Neuronal stem cell (in vitro differentiated cells): ENCODE data around the gene GOLGA1.
"Not testable (repeated sequence)": the region's sequence is repeated elsewhere in the genome, so short reads cannot be mapped to it uniquely, and the experiment has no call there.

Experiments used
- DNase-seq: peaks from one replicate; pipeline ENCODE4 v3.0.0-alpha.2; 2013; ENCODE audit warnings: low spot score
- H2AFZ ChIP-seq: one replicate; pipeline ENCODE4 v1.6.1; 2013; ENCODE audit warnings: mild to moderate bottlenecking, low read length, inconsistent platforms
- H2AK5ac ChIP-seq: 2 replicates; pipeline ENCODE4 v1.6.1; 2013; ENCODE audit warnings: low read depth, mild to moderate bottlenecking, inconsistent platforms, low read length, moderate library complexity, mixed read lengths
- H2BK120ac ChIP-seq: 2 replicates; pipeline ENCODE4 v1.6.1; 2013; ENCODE audit warnings: low read depth, mild to moderate bottlenecking, inconsistent platforms, low read length, moderate library complexity, mixed read lengths
- H2BK12ac ChIP-seq: one replicate; pipeline ENCODE4 v1.6.1; 2013; ENCODE audit warnings: low read length, inconsistent platforms
- H2BK15ac ChIP-seq: 2 replicates; pipeline ENCODE4 v1.6.1; 2013; ENCODE audit warnings: mild to moderate bottlenecking, low read length, inconsistent platforms, mixed read lengths
- H2BK5ac ChIP-seq: one replicate; pipeline ENCODE4 v1.6.1; 2013; ENCODE audit warnings: inconsistent platforms, mild to moderate bottlenecking, low read length, moderate library complexity
- H3K14ac ChIP-seq: one replicate; pipeline ENCODE4 v1.6.1; 2013; ENCODE audit warnings: low read length, inconsistent platforms
- H3K18ac ChIP-seq: 2 replicates; pipeline ENCODE4 v1.6.1; 2013; ENCODE audit warnings: low read length, inconsistent platforms
- H3K23ac ChIP-seq: 2 replicates; pipeline ENCODE4 v1.6.1; 2013; ENCODE audit warnings: low read depth, mild to moderate bottlenecking, mixed read lengths, low read length, inconsistent platforms; ENCODE audit not compliant: poor library complexity
- H3K27ac ChIP-seq: replicated peaks from 3 replicates; pipeline ENCODE4 v1.5.1; 2013; ENCODE audit warnings: low read length, inconsistent platforms
- H3K27me3 ChIP-seq, 3 experiments: 2 replicates each; pipeline ENCODE4 v1.6.1; 2013; ENCODE audit warnings: low read length in 3 of 3, mild to moderate bottlenecking in 2 of 3, inconsistent platforms in 1 of 3, low read depth in 1 of 3, mixed read lengths in 1 of 3, moderate library complexity in 1 of 3; ENCODE audit not compliant: control insufficient read depth in 3 of 3, insufficient read depth in 3 of 3
- H3K36me3 ChIP-seq, 2 donors: replicated peaks in 1 of 2; 2 replicates each; pipeline ENCODE4 v1.6.1; 2013; ENCODE audit warnings: low read length in 2 of 2; ENCODE audit not compliant: control insufficient read depth in 2 of 2, insufficient read depth in 2 of 2
- H3K4ac ChIP-seq: 2 replicates; pipeline ENCODE4 v1.6.1; 2013; ENCODE audit warnings: inconsistent platforms, mild to moderate bottlenecking, low read length, moderate library complexity
- H3K4me1 ChIP-seq, 2 donors: 1 replicate in 1 of 2; 2 replicates in 1 of 2; pipeline ENCODE4 v1.6.1; 2013; ENCODE audit warnings: low read length in 2 of 2, low read depth in 1 of 2; ENCODE audit not compliant: control insufficient read depth in 2 of 2, insufficient read depth in 1 of 2
- H3K4me2 ChIP-seq: one replicate; pipeline ENCODE4 v1.6.1; 2013; ENCODE audit warnings: mild to moderate bottlenecking, low read length, inconsistent platforms; ENCODE audit not compliant: insufficient read depth, poor library complexity, severe bottlenecking
- H3K4me3 ChIP-seq, 2 donors: 2 replicates each; pipeline ENCODE4 v1.5.1; 2013; ENCODE audit warnings: low read length in 2 of 2, mild to moderate bottlenecking in 2 of 2, inconsistent platforms in 1 of 2, moderate library complexity in 1 of 2
- H3K79me1 ChIP-seq: one replicate; pipeline ENCODE4 v1.6.1; 2013; ENCODE audit warnings: low read depth, mild to moderate bottlenecking, inconsistent platforms, low read length, moderate library complexity
- H3K9ac ChIP-seq: one replicate; pipeline ENCODE4 v1.6.1; 2013; ENCODE audit warnings: mild to moderate bottlenecking, low read depth, low read length, inconsistent platforms; ENCODE audit not compliant: poor library complexity
- H3K9me3 ChIP-seq, 2 donors: replicated peaks in 1 of 2; 2 replicates each; pipeline versions ENCODE3 to v1.6.1; 2013; ENCODE audit warnings: low read length in 2 of 2, mild to moderate bottlenecking in 2 of 2, inconsistent platforms in 1 of 2, low read depth in 1 of 2, mixed read lengths in 1 of 2, moderate library complexity in 1 of 2; ENCODE audit not compliant: control insufficient read depth in 2 of 2, insufficient read depth in 1 of 2
- H4K8ac ChIP-seq: one replicate; pipeline ENCODE4 v1.6.1; 2013; ENCODE audit warnings: low read depth, mild to moderate bottlenecking, inconsistent platforms, low read length, moderate library complexity
- H4K91ac ChIP-seq: one replicate; pipeline ENCODE4 v1.6.1; 2013; ENCODE audit warnings: low read length, low read depth, mild to moderate bottlenecking, inconsistent platforms; ENCODE audit not compliant: poor library complexity
- WGBS, 2 donors: extraction: QIAGEN DNeasy Blood & Tissue Kit; methylation state at CpG; one replicate each; pipeline ENCODE4 v1.1.7; 2013; ENCODE audit warnings: missing lambda C conversion rate in 2 of 2, mixed read lengths in 1 of 2; ENCODE audit not compliant: insufficient read length in 2 of 2, insufficient replicate concordance in 1 of 2; ENCODE audit errors: extremely low coverage in 2 of 2; 5-methylcytosine and 5-hydroxymethylcytosine counted together

Gene GOLGA1

DNA sequence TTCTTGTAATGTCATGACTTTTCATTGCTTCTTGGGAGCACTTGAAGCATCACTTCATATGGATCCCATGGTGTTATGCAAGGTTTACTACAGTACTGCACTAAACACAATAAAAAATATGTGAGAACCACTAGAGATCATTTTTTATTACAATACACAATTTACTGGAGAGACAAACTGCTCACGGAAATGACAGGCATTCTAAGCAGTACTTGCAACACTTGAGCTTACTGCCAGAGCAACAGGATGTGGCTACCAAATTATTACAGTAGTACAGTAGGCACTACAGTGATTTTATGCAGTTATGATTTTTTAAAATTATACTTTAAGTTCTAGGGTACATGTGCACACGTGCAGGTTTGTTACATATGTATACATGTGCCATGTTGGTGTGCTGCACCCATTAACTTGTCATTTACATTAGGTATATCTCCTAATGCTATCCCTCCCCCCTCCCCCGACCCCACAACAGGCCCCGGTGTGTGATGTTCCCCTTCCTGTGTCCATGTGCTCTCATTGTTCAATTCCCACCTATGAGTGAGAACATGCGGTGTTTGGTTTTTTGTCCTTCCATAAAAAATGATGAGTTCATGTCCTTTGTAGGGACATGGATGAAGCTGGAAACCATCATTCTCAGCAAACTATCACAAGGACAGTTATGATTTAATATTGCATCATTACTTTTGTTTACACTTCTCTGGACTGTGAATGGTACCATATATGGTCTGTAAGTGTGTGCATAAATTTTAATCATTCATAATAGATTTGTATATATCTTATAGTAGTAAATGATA is 25.1 kb upstream of the GOLGA1 start:
- not testable (repeated sequence) for H3K9me3 ChIP-seq, H3K27me3 ChIP-seq, H3K4me2 ChIP-seq, H3K9ac ChIP-seq, H3K27ac ChIP-seq, H2AFZ ChIP-seq, H3K4me1 ChIP-seq, H2AK5ac ChIP-seq, H4K91ac ChIP-seq, H3K4ac ChIP-seq, H2BK15ac ChIP-seq, DNase-seq, H2BK12ac ChIP-seq, H3K14ac ChIP-seq, H3K4me3 ChIP-seq, H2BK120ac ChIP-seq, H3K79me1 ChIP-seq, H3K23ac ChIP-seq, H3K18ac ChIP-seq, H4K8ac ChIP-seq, H2BK5ac ChIP-seq
- peaks cover 4 to 22% of the 10 kb centered on the region in 2 donors for H3K36me3 ChIP-seq
- WGBS, 2 donors = no CpG with 5 or more reads among the region's 5 CpGs

DNA sequence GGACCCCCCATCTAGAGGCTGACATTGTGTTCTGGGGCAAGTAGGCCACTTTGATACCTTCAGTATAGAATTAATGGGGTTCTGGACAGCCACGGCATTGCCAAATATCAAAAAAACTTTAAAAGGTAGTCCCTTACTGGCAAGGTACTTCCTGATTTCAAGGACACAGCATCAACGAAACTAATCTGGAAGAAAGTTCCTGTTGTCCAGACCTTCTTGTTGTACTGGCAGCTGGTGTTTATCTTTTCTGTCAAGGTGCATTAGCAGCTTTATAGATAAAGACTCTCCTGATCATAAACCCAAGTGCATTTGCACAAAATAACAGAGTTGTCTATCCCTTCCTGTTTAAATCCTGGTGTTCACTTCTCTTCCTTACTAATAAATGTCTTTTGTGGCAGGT is 23.7 kb upstream of the GOLGA1 start:
- DNase-seq = no peak
- WGBS, 2 donors = no CpG with 5 or more reads among the region's 2 CpGs
- H3K18ac ChIP-seq = no peak overlapping the region

DNA sequence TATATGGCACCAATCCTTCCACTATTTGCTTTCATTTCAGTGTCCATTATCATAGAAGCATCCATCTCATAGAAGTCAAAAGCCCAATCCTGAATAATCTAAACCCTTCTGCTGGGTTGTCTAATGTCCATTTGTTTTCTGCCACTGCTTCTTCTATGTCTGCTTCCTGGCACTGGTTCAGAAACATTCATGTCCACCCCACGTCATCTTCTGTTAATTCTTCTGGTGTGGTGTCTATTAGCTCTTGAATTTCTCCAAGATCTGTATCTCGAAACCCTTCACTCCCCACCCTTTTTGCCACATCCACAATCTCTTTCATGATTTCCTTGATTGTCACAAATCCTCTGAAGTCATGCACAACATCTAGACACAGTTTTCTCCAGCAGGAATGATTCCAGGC is 23.2 kb upstream of the GOLGA1 start:
- H2BK15ac ChIP-seq = no peak overlapping the region
- no peak overlapping the region for H3K4me2 ChIP-seq
- no peak overlapping the region for H3K4me3 ChIP-seq
- no peak overlapping the region for H3K14ac ChIP-seq
- H3K23ac ChIP-seq = no peak overlapping the region
- H3K27ac ChIP-seq = no peak overlapping the region
- no peak overlapping the region for H2BK120ac ChIP-seq
- no peak overlapping the region for H3K18ac ChIP-seq
- no peaks in the 10 kb centered on the region for H3K27me3 ChIP-seq
- H3K9ac ChIP-seq = no peak overlapping the region
- no peak overlapping the region for H2BK5ac ChIP-seq
- no peak overlapping the region for H2AFZ ChIP-seq
- H3K4ac ChIP-seq = no peak overlapping the region
- no peak overlapping the region for H4K8ac ChIP-seq
- WGBS, 2 donors = no CpG with 5 or more reads among the region's 2 CpGs
- no peak overlapping the region for H2AK5ac ChIP-seq
- H2BK12ac ChIP-seq = no peak overlapping the region
- no peaks in the 10 kb centered on the region for H3K9me3 ChIP-seq
- H3K36me3 ChIP-seq = peaks cover 4 to 15% of the 10 kb centered on the region in 2 donors
- no peaks in the 10 kb centered on the region for H3K4me1 ChIP-seq
- H4K91ac ChIP-seq = no peak overlapping the region
- DNase-seq = no peak
- no peaks in the 10 kb centered on the region for H3K79me1 ChIP-seq

More for the DNA sequence above, 23.7 kb upstream of the GOLGA1 start:
- Histone ChIP-seq H2BK12ac (no peak overlapping the region), H3K4me1 (no peaks in the 10 kb centered on the region), H3K4me2 (no peak overlapping the region), H2BK15ac (no peak overlapping the region), H3K27ac (no peak overlapping the region), H3K27me3 (no peaks in the 10 kb centered on the region), H4K91ac (no peak overlapping the region), H2AK5ac (no peak overlapping the region), H2AFZ (no peak overlapping the region), H2BK5ac (no peak overlapping the region), H3K14ac (no peak overlapping the region), H3K36me3 (peaks cover 4 to 15% of the 10 kb centered on the region in 2 donors), H3K4me3 (no peak overlapping the region), H3K23ac (no peak overlapping the region), H4K8ac (no peak overlapping the region), H3K9ac (no peak overlapping the region), H2BK120ac (no peak overlapping the region), H3K4ac (no peak overlapping the region), H3K79me1 (no peaks in the 10 kb centered on the region), H3K9me3 (no peaks in the 10 kb centered on the region)

DNA sequence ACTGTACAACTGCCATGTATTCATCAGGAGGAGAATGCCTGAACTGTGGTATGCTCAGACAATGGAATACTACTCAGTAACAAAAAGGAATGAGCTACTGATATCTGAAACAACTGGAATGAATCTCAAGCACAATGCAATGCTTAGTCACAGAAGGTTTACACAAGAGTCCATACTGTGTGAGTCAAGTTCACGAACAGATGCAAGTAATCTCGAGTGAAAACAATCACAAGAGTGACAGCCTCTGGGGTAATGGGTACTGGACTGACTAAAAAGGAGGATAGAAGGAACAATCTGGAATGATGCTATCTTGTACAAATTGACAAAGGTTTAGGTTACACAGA is 19.5 kb upstream of the GOLGA1 start:
- no peak overlapping the region for H2AK5ac ChIP-seq
- no peak overlapping the region for H4K8ac ChIP-seq
- H3K4me1 ChIP-seq = no peaks in the 10 kb centered on the region
- H2BK5ac ChIP-seq = no peak overlapping the region
- H3K23ac ChIP-seq = no peak overlapping the region
- H3K27ac ChIP-seq = no peak overlapping the region
- H3K36me3 ChIP-seq = no peaks in the 10 kb centered on the region
- DNase-seq = no peak
- H3K9ac ChIP-seq = no peak overlapping the region
- no peak overlapping the region for H2BK12ac ChIP-seq
- H3K4me3 ChIP-seq = no peak overlapping the region
- WGBS, 2 donors = no CpG with 5 or more reads among the region's 2 CpGs
- no peak overlapping the region for H4K91ac ChIP-seq
- no peaks in the 10 kb centered on the region for H3K27me3 ChIP-seq
- no peak overlapping the region for H3K14ac ChIP-seq
- H3K4ac ChIP-seq = no peak overlapping the region
- no peak overlapping the region for H2BK15ac ChIP-seq
- no peak overlapping the region for H2BK120ac ChIP-seq
- H3K18ac ChIP-seq = no peak overlapping the region
- no peak overlapping the region for H3K4me2 ChIP-seq
- no peaks in the 10 kb centered on the region for H3K9me3 ChIP-seq
- H3K79me1 ChIP-seq = no peaks in the 10 kb centered on the region
- no peak overlapping the region for H2AFZ ChIP-seq
